Stimulated activated CD4-positive, alpha-beta T cell treated with anti-CD3 and anti-CD28 coated beads, Interleukin-15, amount 100 ng/mL, for 1 hour (primary cell): ENCODE measurements around the gene CRELD2.

ENCODE experiments used
- DNase-seq, 2 donors: peaks; one replicate each; pipeline ENCODE4 v3.0.0-alpha.2; 2020; ENCODE audit warnings: low read depth in 1 of 2, low spot score in 1 of 2

Gene CRELD2

DNA sequence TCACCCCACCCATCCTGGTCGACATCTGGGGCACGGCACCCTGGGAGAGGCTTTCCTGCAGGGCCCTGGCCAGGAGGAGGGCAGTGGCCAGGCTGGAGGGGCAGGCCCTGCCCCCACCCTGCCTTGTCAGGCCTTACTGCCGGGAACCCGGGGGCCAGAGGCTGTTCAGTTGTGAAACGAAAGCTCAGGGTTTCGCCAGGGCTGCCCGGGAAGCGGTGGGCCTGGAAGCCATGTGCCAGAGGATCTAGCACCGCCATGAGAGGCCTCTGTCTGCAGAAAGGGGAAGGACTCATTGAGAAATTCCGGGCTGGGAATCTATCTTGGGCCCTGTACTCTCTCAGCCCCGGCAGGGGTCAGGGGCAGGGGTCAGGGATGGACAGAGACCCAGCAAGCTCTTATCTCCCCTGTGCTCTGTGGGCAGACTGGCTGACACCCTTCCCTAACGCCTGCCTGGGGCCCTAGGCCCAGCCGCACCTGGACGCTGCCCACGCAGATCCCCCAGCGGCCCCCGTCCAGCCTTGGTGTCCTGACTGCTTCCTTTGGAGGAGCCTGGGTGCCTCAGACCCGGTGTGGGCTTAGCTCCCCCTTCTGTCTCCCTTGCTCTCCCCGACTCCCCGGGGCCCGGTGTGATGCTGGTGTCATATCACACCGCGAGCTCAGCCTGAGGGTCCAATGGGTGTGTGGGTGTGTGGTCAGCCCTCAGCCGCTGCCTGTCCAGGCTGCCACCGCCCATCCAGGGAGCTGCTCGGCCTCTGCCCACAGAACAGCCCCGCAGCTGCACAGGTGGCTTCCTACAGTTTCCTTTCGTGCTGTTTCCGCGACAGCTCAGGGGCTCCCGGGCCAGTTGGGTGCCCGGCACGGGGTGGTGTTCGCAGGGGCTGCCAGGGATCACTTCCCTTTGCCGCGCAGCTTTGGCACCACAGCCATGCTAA, 48.6 kb downstream of the CRELD2 start:
- DNase-seq: no peak

DNA sequence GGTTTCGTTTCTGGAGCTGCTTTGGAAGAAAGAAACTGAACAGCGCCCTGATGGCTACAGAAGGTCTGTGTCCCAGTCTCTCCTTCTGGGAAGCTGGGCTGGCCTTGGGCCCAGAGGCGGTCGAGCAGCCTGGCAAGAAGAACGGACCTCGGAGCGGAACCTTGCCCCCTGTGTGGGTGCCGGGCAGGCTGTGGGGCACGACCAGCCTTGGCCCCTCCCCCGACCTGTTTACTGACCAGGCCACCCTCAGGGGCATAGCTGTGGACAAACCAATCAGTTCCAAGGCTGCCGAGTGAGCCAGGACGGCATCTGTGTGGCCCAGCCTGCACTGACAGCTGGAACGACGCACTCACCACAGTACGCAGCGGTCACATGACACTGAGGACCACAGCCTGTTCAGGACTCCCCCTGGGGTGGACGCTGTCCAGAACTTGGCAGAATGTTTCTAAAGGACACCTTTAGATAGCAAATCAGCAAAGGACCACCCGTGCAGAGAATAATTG, 49.3 kb downstream of the CRELD2 start:
- DNase-seq: no peak

DNA sequence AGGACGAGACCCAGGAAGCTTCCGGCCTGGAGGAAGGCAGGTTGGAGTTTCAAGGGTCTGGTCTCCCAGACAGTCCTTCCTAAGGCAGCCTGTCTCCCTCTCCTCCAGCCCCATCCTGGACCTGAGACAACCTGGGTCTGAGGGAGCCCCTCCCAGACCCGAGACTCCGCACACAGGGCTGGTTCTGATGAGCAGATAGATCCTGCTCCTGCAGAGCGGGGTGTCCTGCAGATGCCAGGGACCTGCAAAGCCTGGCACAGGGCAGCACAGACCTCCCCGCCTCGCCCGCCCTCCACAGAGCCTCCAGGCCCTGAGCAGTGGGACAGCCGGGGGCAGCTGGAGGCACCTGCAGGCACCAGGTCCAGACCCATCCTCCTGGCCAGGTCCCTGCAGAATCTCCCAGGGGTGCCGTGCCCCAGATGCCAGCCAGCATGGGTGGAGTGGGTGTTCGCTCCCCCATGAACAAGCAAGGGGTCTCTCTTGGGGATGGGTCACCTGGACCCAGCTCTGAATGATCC, 49.9 kb downstream of the CRELD2 start:
- no peak for DNase-seq

DNA sequence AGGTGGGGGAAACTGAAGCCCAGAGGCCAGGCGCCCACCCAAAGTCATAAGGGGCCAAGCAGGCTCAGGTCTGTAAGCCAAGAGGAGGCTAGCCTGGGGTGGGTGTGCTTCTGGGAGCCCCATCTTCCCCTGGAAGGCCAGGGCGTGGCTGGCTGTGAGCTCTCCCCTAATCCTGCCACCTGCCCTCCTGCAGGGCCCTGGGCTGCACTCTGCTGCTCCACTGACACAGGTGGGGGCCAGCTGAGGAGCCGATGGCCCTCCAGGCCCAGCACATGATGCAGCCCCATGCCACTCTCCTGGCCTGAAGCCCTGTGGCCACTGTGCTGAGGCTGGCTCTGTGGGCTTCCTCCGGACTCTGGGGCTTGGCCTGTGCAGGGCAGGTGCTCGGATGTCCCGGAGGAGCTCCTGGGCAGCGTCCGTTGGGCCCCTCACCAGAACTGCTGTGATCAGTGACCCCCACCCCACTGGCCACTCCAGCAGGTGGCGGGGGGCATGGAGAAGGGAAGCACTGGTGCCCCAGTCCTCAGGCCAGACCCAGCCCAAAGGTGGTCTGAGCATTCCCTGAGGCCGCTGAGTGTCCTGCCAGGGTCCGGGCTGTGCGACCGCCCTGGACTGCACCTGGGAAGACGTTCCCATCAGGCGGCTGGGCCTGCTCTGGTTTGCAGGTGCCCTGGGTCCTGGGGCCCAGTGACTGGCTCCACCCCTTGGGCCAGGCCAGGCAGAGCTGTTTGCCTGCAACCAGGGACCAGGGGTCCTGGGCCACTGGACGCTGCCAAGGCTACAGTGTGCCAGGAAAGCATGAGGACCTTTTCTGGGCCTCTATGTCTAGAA, 50.6 kb downstream of the CRELD2 start:
- DNase-seq: no peak

DNA sequence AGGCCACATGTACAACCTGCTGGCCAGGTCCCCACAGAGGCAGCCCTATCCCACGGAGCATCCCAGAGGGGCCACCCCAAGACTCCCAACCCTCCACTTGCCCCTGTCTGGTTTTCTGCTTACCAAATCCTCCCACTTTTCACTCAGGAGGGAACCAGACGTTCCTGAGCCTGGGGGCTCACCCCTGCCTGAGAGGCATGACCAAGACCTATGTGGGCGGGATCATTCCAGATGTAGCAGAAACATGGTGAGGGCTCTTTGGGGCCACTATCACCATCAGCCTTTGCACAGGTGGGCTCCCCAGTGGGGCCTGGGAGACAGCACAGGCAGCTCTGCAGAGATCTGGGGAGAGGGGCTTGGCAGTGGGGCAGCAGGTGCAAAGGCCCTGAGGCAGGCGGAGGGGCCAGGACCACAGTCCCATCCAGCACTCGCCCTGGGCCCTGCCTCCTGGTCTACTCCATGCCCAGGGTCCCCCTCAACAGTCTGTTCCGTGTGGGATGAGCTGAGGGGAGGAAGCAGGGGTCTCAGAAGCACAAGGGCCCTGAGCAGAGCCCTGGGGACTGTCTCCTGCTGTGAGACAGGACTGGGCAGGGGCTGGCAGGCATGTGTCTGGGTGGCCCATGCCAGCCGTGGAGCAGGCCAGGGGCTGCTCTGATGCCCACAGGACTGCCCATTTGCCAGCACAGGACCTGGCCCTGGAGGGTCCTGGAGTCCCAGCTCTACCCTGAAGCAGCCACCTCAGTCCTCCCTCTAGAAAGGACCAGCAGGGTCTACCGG, 51.5 kb downstream of the CRELD2 start:
- DNase-seq: no peak

DNA sequence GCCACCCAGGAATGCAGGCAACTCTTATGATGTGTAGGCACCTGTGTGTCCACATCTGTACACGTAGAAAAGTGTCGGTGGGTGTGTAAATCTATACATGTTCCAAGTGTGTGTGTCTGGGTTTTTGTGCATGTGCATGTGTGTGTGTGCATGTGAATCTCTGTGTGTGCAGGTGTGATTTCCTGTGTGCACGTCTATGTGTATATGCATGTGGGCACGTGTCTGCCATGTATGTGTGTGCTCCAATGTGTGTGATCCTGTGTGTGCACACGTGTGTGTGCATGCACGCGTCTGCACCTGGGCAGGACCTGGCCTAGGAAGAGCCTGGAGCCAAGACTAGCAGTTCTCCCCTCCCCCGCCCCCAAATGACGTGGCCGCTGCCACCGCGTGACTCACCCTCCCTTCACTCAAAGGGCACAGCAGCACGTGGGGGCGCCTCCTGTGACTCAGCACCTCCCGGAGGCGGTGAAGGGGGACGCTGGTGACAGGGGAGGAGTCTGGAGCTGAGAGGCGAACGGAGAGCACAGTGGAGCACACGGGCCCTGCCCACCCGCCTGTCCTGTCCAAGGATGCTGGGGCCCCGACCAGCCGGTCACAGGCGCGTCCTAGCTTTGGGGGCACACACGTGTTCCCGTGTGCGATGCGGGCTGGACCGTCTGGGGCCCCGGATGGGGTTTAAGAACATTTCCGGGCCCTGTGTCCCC, 52.2 kb downstream of the CRELD2 start:
- peak; percentile 91 to 92 for DNase-seq

DNA sequence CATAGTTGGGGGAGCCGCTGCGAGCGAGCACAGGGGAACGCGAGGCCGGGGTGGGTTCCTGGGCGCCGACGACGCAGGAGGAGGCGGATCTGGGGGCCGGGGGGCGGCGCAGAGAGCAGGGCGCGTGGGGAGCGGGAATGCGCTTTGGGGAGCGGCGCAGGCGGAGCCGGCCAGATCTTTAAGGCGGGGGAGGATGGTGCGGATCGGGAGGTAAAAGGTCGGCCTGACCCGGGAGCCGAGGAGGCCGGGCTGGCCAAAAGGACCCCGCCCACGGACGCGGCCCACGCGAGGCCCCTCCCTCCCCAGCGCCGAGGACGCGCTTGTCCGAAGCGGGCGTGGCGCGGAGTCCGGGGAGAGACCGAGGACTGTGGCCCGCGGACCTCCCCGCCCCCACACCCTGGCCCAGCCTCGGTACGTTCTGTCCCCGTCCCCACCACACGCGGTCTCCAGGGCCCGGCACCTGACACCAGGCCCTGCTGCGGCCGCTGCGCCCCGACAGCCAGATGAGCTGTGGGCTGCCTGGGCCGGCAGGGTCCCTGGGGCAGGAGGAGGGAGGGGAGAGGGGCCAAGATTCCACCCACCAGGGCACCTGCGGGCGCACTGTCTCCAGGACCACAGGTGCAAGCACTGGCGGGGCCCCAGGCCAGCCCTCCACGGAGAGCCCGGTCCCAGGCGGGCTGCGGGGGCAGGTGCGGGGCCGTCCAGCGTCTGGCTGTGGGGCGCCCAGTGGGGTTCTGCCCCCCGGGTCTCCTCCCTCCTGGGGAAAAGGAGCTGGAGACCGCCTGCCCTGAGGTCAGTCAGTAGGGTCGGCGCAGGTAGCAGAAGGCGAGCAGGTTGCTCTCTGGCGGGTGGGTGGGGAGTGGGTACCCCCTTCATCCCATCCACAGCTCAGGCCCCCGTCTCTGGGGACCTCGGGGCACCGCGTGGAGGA, 53.1 kb downstream of the CRELD2 start:
- DNase-seq: peak in 1 of 2 donors; percentile 69

DNA sequence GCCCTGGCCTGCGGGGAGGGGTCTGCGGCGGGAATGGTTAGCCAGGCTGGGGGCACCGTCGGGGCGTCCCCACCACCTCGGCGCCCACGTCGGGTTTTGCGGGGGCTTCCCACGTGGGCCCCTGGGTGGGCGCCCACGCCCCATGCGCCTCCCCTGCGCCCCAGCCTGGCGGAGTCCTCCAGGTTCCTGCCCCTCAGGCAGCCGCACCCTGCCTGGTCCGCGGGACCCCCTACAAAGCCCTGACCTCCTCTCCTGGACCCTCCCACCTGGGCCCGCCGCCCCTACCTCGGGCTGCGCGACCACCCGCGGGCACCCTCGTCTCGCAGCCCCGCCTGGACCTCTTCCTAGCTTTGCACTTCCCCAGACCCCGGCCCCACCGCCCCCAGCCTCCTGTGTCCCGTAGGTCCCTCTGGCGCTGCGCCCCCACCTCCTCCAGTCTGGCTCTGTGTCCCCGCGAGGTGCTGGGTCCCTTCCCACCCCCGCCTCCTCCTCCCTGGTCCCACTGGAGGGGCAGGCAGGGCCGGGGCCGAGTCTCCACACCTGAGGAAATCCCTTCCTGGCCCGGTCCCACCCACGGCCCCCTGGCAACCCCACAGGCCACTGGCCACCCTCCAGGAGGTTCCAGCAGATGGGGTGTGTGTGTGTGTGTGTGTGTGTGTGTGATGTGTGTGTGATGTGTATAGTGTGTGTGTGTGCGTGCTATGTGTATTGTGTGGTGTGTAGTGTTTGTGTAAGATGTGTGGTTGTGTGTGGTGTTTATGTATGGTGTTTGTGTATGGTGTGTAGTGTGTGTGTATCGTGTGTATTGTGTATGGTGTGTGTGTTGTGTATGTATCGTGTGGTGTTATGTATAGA, 54.0 kb downstream of the CRELD2 start:
- DNase-seq: no peak

DNA sequence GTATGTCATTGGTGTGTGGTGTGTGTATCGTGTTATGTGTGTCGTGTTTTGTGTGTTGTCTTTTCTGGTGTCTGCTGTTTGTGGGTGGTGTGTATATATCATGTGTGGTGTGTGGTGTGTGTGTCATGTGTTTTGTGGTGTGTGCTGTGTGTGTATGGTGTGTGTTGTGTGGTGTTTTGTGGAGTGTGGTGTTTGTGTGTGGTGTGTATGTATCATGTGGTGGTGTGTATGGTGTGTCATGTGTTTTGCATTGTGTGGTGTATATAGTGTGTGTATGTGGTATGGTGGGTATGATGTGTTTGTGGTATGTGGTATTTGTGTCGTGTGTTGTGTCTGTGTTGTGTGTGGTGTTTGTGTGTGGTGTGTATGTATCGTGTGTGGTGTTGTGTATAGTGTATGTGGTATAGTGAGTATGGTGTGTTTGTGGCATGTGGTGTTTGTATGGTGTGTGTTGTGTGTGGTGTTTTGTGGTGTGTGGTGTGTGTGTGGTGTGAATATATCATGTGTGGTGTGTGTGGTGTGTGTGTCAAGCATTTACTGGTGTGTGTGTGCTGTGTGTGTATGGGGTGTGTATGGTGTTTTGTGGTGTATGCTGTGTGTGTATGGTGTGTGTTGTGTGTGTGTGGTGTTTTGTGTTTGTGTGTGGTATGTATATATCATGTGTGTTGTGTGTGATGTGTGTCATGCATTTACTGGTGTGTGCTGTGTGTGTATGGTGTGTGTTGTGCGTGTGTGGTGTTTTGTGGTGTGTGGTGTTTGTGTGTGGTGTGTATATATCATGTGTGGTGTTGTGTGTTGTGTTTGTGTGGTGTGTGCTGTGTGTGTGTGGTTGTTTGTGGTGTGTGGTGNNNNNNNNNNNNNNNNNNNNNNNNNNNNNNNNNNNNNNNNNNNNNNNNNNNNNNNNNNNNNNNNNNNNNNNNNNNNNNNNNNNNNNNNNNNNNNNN, 54.9 kb downstream of the CRELD2 start:
- DNase-seq: no peak

DNA sequence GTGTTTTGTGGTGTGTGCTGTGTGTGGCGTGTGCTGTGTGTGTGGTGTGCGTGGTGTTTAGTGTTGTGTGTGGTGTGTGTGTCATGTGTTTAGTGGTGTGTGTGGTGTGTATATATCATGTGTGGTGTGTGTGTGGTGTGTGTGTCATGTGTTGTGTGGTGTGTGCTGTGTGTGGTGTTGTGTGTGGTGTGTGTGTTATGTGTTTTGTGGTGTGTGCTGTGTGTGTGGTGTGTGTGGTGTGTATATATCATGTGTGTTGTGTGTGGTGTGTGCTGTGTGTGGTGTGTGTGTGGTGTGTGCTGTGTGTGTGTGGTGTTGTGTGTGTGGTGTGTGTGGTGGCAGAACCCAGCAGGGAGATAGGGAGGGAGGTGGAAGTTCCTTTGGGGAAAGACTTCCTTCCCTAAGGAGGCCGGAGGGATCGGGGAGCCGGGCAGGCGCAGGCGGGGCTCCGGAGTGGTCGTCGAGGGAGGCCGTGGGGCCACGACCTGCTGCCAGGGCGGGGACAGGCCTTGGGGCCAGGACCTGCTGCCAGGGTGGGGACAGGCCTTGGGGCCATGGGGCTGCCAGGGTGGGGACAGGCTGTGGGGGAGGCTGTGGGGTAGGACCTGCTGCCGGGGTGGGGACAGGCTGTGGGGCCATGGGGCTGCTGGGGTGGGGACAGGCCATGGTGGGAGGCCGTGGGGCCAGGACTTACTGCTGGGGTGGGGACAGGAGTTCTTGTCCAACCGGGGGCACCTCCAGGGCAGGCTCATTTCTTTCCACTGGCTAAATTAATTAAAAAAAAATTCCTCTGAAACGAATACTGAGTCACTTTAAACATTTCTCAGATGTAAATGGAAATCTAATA, 57.3 kb downstream of the CRELD2 start:
- DNase-seq: peak; percentile 1 to 41

DNA sequence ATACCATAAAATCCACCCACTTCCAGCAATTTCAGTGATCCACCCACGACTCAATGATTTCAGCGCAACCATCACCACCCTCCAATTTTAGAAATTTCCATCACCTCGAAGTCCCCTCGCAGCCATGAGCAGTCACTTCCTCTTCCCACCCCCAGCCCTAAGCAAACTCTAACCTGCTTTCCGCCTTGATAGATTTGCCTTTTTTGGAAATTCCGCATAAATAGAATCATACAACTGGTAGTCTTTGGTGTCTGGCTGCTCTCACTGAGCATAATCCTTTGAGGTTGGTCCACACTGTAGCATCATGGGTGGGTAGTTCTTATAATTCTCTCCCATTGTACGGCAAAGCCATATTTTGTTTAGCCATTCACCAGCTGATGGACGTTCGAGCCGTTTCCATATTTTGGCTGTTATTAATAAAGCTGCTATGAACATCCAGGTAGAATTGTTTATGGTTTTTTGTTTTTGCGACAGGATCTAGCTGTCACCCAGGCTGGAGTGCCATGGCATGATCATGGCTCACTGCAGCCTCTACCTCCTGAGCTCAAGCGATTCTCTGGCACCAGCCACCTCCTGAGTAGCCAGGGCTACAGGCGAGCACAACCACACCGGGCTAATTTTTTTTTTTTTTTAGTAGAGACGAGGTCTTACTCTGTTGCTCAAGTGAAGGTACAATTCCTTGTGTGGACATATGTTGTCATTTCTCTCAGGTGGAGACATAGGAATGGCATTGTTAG, 58.2 kb downstream of the CRELD2 start:
- peak in 1 of 2 donors; percentile 10 for DNase-seq
